CMK (cell line): Measurements from ENCODE around the gene MTFR2.
"Not testable (repeated sequence)": the region's sequence is repeated elsewhere in the genome, so short reads cannot be mapped to it uniquely, and the experiment has no call there.

Experiments
- DNase-seq: peaks from one replicate; pipeline ENCODE4 v3.0.0-alpha.2; 2010; ENCODE audit warnings: low read depth

MTFR2 gene

DNA sequence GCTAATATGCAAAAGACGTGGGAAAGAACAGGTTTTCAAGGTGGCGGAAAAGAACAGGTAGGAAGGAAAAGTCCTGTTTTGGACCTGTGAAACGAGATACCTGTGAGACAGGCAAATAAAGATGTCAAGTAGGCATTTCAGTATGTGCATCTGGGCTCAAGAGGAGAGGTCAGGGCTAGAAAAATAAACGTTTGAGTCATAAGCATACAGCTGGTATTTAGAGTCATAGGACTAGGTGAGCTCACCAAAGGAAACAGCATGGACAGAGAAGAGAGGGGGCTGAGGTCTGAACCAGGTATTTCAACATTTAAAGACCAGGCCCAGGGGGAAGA is 14.9 kb downstream of the MTFR2 start:
- no peak for DNase-seq

DNA sequence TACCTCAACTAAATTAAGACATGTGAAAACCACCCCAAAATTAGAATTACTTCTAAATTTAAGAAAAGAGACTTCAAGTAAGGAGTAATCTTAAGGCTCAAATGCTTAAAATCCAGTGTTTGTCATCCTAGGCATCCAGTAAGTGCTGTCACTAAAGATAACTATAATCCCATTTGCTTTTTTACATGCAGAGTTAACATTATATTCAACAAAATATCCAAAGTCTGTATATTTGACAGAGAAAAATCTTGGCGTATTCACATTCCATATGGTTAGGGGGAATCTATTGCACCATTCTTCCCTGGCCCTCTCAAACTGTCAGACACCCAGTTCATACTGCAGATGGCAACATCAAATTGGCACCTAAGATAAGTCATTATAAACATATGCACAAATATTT is 17.4 kb downstream of the MTFR2 start:
- no peak for DNase-seq

- no peak for DNase-seq
These were observed 19.8 kb downstream of the MTFR2 start for GRCh38 chr6:136230219-136230853.

DNA sequence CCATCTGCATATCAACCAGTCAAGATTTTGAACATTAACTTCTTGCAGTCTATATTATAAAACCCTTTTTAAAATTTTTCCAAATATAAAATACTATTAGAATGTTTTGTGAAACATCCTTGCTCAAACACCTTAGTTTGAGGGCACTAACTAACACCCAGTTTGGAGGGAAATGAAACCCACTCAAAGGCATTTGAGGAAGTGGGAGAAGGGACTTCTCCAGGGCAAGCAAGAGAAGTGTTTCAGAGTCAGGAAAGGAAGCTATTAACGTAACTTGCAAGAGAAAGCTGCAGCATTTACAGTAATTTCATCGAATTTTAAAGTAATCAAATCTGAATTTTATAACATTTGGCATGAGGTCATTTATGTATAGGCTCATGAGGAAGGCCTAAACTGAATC is 21.3 kb downstream of the MTFR2 start:
- DNase-seq = no peak

GRCh38 chr6:136226674-136227377 is 23.3 kb downstream of the MTFR2 start:
- no peak for DNase-seq

GRCh38 chr6:136226027-136226673 is 24.0 kb downstream of the MTFR2 start:
- DNase-seq = no peak

- no peak for DNase-seq
These were observed 24.6 kb downstream of the MTFR2 start for GRCh38 chr6:136225496-136225895.

DNA sequence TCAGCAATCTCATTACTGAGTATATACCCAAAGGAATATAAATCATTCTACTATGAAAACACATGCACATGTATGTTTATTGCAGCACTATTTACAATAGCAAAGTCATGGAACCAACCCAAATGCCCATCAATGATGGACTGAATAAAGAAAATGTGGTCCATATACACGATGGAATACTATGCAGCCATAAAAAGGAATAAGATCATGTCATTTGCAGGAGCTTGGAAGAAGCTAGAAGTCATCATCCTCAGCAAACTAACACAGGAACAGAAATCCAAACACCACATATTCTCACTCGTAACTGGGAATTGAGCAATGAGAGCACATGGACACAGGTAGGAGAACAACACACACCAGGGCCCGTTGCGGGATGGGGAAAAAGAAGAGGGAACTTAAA is 25.1 kb downstream of the MTFR2 start:
- DNase-seq = not testable (repeated sequence)

DNA sequence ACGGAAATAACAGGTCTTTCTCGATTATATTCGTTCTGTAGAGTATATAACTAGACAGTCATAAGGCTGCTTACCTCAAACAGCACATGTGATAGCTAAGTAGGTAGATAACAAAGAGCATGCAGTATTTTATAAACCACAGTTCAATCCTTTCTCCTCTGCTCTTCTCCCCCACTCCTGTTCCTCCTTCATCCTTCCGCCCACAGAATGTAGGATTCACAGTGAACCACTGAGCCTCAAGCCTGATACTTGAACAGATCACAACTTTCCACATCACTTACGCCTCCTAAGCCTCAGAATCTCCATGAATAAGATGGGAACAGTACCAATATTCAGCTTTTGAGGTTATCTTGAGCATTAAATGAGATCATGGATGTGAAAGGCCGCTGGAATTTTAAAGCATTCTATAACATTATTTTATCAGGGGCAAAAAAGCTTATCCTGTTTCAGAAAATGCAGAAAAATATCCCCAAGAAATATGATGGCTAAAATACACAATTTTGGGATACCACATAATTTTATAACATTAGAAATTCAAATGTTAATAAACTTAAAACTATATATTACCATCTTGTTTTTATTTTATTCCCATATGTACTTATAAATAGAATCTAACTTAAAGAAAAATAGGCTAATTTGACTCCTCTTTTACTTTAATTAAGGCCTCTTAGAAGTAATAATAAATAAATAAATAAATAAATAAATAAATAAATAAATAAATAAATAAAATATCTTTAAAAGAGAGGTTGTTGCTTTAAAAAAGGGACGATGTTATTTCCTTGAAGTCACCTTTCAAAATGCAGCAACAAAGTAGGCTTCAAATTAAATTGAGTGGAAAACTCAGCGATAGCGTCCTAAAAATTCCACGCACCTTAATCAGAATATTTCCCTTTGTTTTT is 33.4 kb downstream of the MTFR2 start:
- no peak for DNase-seq

DNA sequence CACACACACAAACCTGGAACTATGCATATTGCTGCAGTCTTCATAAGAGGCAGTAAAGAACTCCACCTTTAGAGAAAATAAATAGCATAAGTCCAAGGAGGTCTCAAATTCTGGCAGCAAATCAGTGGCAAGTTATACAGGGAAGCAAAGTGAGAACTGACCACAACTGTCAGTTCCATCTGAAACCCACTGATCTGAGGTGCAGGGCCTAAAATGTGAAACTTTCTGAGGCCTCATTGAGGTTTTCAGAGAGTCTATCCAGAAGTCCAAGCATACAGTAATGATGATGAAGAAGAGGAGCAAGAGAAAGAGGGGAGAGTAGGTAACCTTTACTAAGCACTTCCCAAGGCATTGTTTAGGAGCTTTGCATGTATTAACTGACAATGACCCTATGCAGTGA is 36.3 kb downstream of the MTFR2 start:
- DNase-seq = no peak

- DNase-seq = no peak
These were observed 37.0 kb downstream of the MTFR2 start for GRCh38 chr6:136213012-136213539.

GRCh38 chr6:136212608-136213007 is 37.5 kb downstream of the MTFR2 start:
- no peak for DNase-seq

- no peak for DNase-seq
These were observed 39.5 kb downstream of the MTFR2 start for GRCh38 chr6:136210398-136211165.

DNA sequence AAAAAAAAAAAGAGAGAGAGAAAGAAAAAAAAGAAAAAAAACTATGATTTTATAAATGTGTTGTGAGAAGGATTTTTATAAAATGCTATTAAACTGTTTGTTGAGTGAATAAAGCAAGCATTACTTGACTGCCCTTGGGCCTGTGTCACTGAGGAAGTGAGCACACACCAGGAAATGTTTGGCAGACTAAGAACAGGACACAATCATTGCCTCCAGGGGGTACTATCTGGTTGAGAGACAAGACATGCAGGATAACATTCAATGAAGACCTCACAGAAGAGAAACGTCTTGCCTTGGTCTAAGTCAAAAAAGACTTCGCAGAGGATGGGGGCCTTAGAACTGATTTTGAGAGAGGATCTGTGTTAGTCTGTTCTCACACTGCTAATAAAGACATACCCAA is 40.6 kb downstream of the MTFR2 start:
- DNase-seq = no peak

GRCh38 chr6:136208783-136209182 is 41.3 kb downstream of the MTFR2 start:
- DNase-seq = no peak

- no peak for DNase-seq
These were observed 48.4 kb downstream of the MTFR2 start for GRCh38 chr6:136201732-136202131.

DNA sequence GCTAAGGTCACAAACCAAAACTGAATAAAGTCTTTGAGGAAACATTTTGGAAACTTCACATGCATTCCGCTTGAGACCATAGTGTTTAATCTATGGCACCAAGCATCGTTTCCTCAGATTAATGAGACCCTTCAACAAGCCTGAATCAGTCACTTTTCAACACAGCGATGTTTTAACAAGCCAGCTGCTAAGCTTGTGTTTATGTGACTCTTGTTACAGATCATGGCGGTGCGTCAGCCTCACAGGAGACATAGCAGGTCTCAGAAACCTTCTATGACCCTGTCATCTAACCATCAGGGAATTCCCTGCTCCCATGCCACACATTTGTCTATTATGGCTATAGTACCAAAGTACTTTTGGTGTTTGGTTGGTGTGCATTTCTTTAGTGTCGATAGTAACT is 57.2 kb downstream of the MTFR2 start:
- DNase-seq = no peak

- DNase-seq = no peak
These were observed 58.4 kb downstream of the MTFR2 start for GRCh38 chr6:136191606-136192312.

- DNase-seq = no peak
These were observed 61.0 kb downstream of the MTFR2 start for GRCh38 chr6:136189104-136189503.

DNA sequence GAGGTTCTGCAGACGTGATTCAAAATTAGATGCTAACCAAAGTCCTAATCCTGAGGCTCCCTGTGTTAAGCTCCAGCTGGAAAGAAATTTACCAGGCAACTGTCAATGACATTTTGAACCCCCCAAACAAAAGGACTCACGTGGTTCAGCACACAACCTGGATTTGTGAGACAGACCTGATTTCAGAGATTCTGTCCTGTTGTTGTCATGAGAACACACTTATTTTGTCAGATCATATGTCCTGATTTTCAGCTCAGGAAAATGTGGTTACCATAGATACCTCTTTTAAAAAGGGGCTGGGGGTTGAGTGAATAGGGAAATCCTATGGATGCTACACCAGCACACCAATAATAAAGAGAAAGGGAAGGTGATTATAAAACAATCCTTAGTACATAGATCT is 61.6 kb downstream of the MTFR2 start:
- DNase-seq = no peak

GRCh38 chr6:136186363-136186762 is 63.7 kb downstream of the MTFR2 start:
- no peak for DNase-seq
